ENCODE measurements around the gene ZNF264.
"Not testable (repeated sequence)": the region's sequence is repeated elsewhere in the genome, so short reads cannot be mapped to it uniquely, and the experiment has no call there.

ZNF264 gene

GRCh38 chr19:57245959-57246358 is 54.7 kb downstream of the ZNF264 start:
- DNase-seq (ENCODE audit: low spot score), result no peak

- DNase-seq (ENCODE audit: low spot score), result no peak
Observed at GRCh38 chr19:57248646-57249045, 57.3 kb downstream of the ZNF264 start.

DNA sequence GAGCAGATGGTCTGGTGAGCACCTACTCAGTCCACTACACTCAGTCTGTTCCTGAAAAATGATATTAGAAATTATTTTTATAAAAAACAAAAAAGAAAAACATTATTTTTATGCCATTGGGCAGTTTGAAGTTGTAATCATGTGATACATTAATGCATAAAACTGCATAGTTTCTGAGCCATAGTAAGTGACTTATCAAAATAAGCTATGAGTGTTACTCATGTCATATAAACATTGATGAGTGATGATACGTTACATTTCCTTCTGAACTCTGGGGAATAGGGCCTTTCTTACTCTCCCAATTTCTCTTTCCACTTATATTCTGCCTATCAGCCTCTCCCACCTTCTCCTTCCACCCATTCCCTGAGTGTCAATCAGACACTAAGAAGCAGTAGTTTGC is 58.0 kb downstream of the ZNF264 start:
- DNase-seq (ENCODE audit: low spot score), result no peak

GRCh38 chr19:57253767-57254166 is 62.5 kb downstream of the ZNF264 start:
- DNase-seq (ENCODE audit: low spot score), result not testable (repeated sequence)

DNA sequence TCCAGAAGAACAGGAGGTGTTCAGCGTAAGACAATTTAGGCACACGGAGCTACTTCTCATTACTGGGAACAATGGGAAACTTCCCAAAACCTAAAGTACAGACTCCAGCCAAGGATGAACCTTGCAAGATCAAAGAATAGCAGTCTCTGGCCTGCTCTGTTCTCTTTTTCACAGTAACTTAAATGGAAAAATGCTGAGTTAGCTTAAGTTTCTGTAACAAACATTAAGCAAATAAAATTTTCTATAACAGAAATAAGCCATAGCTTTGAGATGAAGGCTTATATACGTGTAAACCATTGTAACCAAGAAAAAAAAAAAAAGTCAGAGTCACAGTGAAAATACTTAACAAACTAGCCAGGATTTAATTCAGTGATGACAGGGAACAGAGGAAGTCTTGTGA is 70.7 kb downstream of the ZNF264 start:
- no peak for DNase-seq (ENCODE audit: low spot score)

DNA sequence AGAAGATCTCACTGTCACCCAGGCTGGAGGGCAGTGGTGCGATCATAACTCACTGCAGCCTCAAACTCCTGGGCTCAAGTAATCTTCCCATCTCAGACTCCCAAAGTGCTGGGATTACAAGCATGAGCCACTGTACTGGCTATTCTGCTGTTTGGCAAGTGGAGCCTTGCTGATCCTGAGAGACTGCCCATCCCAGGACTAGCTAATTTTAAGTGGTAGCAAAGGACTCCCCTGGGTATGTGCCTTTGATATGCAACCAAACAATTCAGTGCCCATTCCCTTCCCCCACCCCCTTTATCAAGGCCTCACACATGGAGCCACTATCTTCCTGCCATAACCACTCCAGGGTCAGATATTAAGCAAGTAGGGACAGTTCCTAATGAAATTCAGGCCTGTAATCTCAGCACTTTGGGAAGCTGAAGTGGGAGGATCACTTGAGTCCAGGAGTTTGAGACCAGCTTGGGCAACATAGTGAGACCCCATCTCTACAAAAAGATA is 72.0 kb downstream of the ZNF264 start:
- no peak for DNase-seq (ENCODE audit: low spot score)

- DNase-seq (ENCODE audit: low spot score), result no peak
Observed at GRCh38 chr19:57267291-57267690, 76.0 kb downstream of the ZNF264 start.

DNA sequence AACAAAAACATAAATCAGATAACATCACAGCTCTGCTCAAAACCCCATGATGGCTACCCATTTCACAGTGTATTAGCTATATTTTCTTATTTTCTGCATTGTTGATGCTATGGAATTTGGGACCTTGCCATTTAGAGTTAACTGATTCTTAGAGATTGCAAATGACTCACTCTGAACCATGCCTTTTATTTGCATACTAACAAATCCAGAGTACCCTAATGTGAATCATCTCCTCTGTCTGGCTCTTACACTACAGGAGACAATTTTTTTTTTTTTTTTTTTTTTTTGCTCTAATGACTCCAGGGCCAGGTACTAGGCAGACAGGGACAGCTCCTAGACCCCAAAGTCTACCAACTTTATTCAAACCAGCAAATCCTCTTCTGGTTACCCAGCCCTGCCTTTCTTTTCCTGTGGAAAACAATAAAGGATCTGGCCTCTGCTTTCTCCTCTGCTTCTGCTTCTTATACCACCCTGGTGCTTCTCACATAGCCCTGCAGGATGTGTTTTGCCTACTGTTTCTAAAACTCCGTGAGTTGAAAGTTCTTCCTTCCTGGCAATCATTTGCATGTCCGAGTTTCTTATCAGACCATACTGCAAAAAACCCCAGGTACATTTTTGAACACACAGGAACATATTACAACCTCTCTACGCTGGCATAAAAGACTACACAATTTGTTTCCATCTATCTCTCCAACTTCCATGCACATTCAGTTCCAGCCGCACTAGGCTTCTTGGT is 78.4 kb downstream of the ZNF264 start:
- peak; percentile 56 for DNase-seq (ENCODE audit: low spot score)

DNA sequence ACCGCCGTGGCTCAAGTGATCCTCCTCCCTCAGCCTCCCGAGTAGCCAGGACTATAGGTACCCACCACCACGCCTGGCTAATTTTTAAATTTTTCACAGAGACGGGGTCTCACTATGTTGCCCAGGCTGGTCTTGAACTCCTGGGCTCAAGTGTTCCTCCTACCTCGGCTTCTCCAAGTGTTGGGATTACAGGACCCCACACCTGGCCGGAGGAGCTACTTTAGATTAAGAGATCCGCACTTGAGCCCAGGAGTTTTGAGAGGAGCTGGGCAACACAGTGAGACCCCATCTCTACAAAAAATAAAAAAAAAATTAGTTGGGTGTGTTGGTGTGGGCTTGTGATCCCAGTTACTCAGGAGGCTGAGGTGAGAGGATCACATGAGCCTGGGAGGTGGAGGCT is 80.0 kb downstream of the ZNF264 start:
- no peak for DNase-seq (ENCODE audit: low spot score)
